Liver (tissue), 3 donors: ENCODE measurements around the gene KRTAP9-9.

Source experiments
- EGR1 ChIP-seq, 2 donors: IDR thresholded peaks; 2 replicates each; pipeline ENCODE4 v1.6.1; 2016 to 2018; ENCODE audit warnings: antibody characterized with exemption in 2 of 2, low read depth in 2 of 2
- GABPA ChIP-seq, 2 donors: IDR thresholded peaks in 1 of 2; conservative IDR thresholded peaks in 1 of 2; 2 replicates each; pipeline ENCODE4 v1.6.1; 2016; ENCODE audit warnings: antibody characterized with exemption in 2 of 2, mild to moderate bottlenecking in 1 of 2, moderate library complexity in 1 of 2
- HNF4G ChIP-seq: IDR thresholded peaks from 2 replicates; pipeline ENCODE4 v1.6.1; 2016; ENCODE audit warnings: antibody characterized with exemption
- JUND ChIP-seq, 2 donors: IDR thresholded peaks; 2 replicates each; pipeline ENCODE4 v1.6.1; 2016; ENCODE audit warnings: antibody characterized with exemption in 2 of 2
- RAD21 ChIP-seq, 2 donors: IDR thresholded peaks; 2 replicates each; pipeline ENCODE4 v1.6.1; 2016; ENCODE audit warnings: antibody characterized with exemption in 2 of 2, mild to moderate bottlenecking in 2 of 2
- RXRA ChIP-seq, 2 donors: IDR thresholded peaks; 2 replicates each; pipeline ENCODE4 v1.6.1; 2017 to 2018; ENCODE audit warnings: antibody characterized with exemption in 2 of 2, mild to moderate bottlenecking in 1 of 2
- SP1 ChIP-seq: IDR thresholded peaks from 2 replicates; pipeline ENCODE4 v1.6.1; 2018; ENCODE audit warnings: antibody characterized with exemption, mild to moderate bottlenecking
- TAF1 ChIP-seq: conservative IDR thresholded peaks from 2 replicates; pipeline ENCODE4 v1.6.1; 2016; ENCODE audit warnings: antibody characterized with exemption, mild to moderate bottlenecking
- TF ChIP-seq, protein P1 (sequence below): IDR thresholded peaks from 2 replicates; pipeline ENCODE4 v1.6.1; 2016; ENCODE audit warnings: antibody characterized with exemption
- TF ChIP-seq, protein P2 (sequence below): fragments of 150-350 bp; IDR thresholded peaks from 2 replicates; pipeline ENCODE4 v1.5.1; 2017; ENCODE audit warnings: improper control_type of control experiment, low read depth, low read length; ENCODE audit not compliant: missing input control
- TF ChIP-seq, protein P3 (sequence below): IDR thresholded peaks from 2 replicates; pipeline ENCODE4 v1.6.1; 2016; ENCODE audit warnings: antibody characterized with exemption, mild to moderate bottlenecking
- TF ChIP-seq, protein P4 (sequence below): IDR thresholded peaks from 2 replicates; pipeline ENCODE4 v1.6.1; 2016; ENCODE audit warnings: antibody characterized with exemption
- donor health status: healthy.
- donor health status: healthy.

DNA sequence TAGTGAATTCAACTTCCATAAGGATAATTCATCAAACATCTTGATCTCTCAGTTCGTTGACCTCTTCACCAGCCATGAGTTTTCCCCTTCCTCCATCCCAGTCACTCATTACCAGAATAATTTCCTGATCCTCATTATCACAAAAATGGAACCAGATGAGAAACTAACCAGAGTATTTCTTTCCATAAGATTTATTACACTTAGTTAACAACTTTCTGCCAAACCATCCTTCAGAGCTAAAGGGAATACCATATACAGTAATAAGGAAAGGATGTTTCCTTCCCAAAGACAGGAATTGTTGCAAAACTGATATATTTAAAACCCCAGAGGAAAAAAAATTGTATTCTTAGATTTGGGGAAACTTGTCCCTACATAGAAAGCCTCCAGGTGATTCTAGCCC, 38.8 kb downstream of the KRTAP9-9 start:
- TF ChIP-seq, protein P1, sequence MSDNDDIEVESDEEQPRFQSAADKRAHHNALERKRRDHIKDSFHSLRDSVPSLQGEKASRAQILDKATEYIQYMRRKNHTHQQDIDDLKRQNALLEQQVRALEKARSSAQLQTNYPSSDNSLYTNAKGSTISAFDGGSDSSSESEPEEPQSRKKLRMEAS, result no peak
- TF ChIP-seq, protein P2, sequence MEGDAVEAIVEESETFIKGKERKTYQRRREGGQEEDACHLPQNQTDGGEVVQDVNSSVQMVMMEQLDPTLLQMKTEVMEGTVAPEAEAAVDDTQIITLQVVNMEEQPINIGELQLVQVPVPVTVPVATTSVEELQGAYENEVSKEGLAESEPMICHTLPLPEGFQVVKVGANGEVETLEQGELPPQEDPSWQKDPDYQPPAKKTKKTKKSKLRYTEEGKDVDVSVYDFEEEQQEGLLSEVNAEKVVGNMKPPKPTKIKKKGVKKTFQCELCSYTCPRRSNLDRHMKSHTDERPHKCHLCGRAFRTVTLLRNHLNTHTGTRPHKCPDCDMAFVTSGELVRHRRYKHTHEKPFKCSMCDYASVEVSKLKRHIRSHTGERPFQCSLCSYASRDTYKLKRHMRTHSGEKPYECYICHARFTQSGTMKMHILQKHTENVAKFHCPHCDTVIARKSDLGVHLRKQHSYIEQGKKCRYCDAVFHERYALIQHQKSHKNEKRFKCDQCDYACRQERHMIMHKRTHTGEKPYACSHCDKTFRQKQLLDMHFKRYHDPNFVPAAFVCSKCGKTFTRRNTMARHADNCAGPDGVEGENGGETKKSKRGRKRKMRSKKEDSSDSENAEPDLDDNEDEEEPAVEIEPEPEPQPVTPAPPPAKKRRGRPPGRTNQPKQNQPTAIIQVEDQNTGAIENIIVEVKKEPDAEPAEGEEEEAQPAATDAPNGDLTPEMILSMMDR, result no peak
- TF ChIP-seq, protein P3, sequence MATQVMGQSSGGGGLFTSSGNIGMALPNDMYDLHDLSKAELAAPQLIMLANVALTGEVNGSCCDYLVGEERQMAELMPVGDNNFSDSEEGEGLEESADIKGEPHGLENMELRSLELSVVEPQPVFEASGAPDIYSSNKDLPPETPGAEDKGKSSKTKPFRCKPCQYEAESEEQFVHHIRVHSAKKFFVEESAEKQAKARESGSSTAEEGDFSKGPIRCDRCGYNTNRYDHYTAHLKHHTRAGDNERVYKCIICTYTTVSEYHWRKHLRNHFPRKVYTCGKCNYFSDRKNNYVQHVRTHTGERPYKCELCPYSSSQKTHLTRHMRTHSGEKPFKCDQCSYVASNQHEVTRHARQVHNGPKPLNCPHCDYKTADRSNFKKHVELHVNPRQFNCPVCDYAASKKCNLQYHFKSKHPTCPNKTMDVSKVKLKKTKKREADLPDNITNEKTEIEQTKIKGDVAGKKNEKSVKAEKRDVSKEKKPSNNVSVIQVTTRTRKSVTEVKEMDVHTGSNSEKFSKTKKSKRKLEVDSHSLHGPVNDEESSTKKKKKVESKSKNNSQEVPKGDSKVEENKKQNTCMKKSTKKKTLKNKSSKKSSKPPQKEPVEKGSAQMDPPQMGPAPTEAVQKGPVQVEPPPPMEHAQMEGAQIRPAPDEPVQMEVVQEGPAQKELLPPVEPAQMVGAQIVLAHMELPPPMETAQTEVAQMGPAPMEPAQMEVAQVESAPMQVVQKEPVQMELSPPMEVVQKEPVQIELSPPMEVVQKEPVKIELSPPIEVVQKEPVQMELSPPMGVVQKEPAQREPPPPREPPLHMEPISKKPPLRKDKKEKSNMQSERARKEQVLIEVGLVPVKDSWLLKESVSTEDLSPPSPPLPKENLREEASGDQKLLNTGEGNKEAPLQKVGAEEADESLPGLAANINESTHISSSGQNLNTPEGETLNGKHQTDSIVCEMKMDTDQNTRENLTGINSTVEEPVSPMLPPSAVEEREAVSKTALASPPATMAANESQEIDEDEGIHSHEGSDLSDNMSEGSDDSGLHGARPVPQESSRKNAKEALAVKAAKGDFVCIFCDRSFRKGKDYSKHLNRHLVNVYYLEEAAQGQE, result no peak
- TF ChIP-seq SP1 (no peak), RXRA (IDR thresholded peaks at IDR 0.05) (no peak), HNF4G (no peak), RAD21 (IDR thresholded peaks at IDR 0.05) (no peak), JUND (IDR thresholded peaks at IDR 0.05) (no peak), TAF1 (no peak), GABPA (IDR thresholded peaks at IDR 0.05 in 1 of 2, conservative IDR thresholded peaks at IDR 0.05 in 1 of 2) (no peak), EGR1 (IDR thresholded peaks at IDR 0.05; ENCODE audit: low read depth in 2 of 2) (no peak)
- TF ChIP-seq, protein P4, sequence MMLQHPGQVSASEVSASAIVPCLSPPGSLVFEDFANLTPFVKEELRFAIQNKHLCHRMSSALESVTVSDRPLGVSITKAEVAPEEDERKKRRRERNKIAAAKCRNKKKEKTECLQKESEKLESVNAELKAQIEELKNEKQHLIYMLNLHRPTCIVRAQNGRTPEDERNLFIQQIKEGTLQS, result no peak
